GM21825 (cell line): ENCODE measurements around the gene WDR59.
A peak's percentile ranks its signal among the peaks of the same experiment; 100 is the strongest.
"Not testable (repeated sequence)": the region's sequence is repeated elsewhere in the genome, so short reads cannot be mapped to it uniquely, and the experiment has no call there.

Experiments used
- ATAC-seq: cut with Tn5 transposase; IDR thresholded peaks from one replicate; pipeline ENCODE4 v1.9.1; 2021; ENCODE audit warnings: mild to moderate bottlenecking, moderate library complexity; ENCODE audit not compliant: unreplicated experiment

Gene WDR59

GRCh38 chr16:75012380-75013081, 27.6 kb upstream of the WDR59 start:
- peak; percentile 22 for ATAC-seq

GRCh38 chr16:75011634-75012307, 26.8 kb upstream of the WDR59 start:
- peak; percentile 81 for ATAC-seq

GRCh38 chr16:75010427-75010826, 25.5 kb upstream of the WDR59 start:
- ATAC-seq = no peak

- no peak for ATAC-seq
These were observed 22.5 kb upstream of the WDR59 start for GRCh38 chr16:75007443-75007842.

GRCh38 chr16:75005697-75006096, 20.8 kb upstream of the WDR59 start:
- ATAC-seq = no peak

DNA sequence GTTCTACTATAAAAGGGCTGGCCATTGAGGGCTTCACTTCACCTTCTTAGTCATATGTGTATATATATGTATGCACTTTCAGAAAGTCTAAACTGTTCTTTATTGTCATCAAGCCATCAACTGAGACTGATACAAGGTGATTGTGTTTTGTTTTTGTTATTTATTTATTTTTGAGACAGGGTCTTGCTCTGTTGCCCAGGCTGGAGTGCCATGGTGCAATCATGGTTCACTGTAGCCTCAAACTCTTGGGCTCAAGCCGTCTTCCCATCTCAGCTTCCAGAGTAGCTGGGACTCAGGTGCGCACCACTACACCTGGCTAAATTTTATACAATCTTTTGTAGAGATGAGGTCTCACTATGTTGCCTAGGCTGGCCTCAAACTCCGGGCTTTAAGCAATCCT, 19.5 kb upstream of the WDR59 start:
- ATAC-seq = no peak

DNA sequence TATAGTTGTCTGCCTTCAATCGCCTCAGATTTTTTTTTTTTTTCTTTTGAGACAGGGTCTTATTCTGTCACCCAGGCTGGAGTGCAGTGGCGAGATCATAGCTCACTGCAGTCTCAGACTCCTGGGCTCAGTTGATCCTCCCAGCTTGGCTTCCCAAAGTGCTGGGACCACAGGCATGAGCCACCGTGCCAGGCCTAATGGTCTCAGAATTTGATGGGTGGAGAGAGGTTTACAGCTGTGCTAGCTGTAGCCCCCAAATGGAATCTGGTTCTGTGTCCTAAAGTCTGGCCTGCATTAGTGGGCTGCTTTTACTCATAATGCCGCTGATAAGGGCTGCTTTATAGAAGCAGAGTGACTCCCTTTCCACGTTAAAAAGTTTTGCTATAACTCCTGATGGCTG, 19.0 kb upstream of the WDR59 start:
- ATAC-seq = no peak

GRCh38 chr16:75002474-75002873, 17.6 kb upstream of the WDR59 start:
- no peak for ATAC-seq

GRCh38 chr16:75000481-75001081, 15.7 kb upstream of the WDR59 start:
- no peak for ATAC-seq

- ATAC-seq = no peak
These were observed 14.9 kb upstream of the WDR59 start for GRCh38 chr16:74999609-75000480.

DNA sequence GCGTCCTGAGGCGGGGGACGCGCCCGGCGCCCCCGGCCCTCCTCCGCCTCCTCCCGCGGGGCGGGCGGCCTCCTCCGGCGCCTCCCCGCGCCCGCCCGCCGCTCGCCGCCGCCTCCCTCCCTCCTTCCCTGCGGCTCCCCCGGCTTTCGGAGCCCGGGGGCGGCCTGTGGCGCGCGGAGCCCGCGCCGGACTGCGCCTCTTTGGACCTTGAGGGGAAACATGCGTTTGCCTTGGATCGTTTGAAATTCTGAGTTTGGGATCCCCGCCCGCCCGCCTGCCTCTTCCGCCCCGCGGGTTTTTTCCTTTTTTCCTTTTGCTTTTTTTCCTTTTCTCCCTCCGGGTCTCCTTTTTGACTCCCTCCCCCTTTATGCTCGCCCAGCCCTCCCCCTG, 14.3 kb upstream of the WDR59 start:
- no peak for ATAC-seq

DNA sequence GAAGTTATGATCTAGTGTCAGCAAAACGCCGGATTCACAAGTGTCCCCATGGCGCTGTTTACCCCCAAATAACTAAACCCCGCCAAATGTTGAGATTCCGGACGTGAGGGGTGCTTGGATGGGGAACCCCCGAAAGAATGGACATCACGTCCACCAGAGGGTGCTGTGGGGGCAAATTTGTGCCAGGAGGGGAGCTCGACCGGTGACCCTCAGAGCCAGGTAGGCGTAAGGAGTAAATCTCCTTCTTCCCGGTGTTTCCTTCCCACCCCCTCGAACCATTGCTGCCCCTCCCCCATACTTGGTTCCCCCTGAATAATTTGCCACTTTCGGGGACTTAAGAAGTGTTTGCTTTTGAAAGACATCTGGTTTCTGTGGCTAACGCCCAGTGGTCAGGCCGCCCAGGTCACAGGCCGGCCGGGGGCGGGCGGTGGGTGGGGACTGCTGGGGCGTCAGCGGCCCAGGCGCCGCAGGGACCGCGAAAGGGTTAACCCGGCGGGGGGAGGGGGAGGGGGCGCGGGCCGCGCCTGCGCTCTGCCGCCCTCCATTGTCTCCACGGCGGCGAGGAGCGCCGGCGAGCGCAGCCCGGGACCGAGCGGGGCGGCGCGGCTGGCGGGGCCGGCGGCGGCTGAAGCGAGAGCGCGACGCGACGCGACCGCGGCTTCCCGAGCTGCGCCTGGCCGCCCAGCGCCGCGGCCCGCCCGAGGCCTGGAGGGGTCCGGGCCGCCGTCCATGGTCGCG, 13.7 kb upstream of the WDR59 start, which contains the start of gene ZNRF1:
Gene ZNRF1 (plus strand): TSS at position 544 of the 738 bp plus-strand sequence. CDS start 648 bp downstream, outside the sequence.
- peak; percentile 60 for ATAC-seq

- no peak for ATAC-seq
These were observed 12.1 kb upstream of the WDR59 start for GRCh38 chr16:74997042-74997491.

GRCh38 chr16:74995986-74996385, 11.1 kb upstream of the WDR59 start:
- ATAC-seq = no peak

DNA sequence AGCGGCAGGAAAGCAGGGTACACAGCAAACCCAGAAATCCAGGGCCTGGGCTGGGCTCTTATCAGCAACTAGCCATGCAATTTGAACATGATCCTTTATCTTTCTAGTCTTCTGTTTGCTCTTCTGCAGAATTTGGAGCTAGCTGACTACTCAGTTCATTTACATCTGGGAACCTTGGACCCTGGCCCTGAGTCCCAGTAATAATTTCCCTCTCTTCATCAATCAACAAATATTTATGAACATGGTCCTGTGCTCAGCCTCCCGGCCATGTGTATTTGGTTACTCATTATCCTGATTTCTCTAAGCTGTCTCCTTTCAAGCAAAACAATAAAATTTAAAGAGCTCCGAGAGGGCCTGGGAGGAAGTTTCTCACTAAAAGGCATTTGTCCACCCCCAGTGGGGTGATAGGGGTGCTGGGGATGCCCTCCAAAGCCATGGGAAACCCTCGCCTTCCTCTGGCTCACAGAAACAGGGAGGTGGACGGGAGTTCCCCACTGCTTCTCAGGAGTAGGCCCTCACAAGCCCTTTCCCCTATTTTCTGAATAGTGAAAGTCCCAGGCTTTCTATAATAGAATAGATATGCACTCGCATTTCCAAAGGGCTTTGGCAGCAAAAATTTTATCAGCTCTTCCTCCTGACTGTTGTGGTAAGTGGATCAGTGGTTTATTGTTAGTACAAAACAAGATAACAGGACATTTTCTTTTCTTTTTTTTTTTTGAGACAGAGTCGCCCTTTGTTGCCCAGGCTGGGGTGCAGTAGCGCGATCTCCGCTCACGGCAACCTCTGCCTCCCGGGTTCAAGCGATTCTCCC, 6.9 kb upstream of the WDR59 start:
- ATAC-seq = no peak

DNA sequence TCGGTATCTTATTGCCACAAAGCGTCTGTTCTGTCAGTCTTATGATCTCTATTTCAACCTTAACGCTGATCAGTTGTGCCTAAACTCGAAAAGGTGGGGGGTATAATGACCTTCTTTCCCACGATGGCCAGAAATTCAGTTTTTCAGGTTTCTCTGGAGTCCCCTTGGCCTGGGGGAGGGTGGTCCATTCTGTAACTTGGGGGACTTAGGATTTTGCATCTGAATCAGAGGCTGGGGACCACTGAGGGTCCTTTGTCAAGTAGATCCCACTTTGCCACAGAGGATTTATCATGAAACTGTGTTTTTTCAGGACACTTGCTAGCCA, 6.3 kb upstream of the WDR59 start:
- ATAC-seq = no peak

GRCh38 chr16:74990832-74991231, 5.9 kb upstream of the WDR59 start:
- no peak for ATAC-seq

DNA sequence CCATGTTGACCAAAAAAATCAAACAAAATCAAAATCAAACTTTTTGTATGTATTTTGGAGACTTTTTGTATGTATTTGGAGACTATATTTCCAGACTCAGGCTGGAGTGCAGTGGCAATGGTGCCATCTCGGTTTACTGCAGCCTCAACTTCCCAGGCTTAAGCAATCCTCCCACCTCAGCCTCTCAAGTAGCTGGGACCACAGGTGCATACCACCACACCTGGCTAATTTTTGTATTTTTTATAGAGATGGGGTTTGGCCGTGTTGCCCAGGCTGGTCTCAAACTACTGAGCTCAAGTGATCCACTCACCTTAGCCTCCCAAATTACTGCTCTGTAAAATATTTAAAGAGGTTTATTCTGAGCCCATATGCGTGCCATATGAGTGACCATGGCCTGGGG, 4.9 kb upstream of the WDR59 start:
- ATAC-seq = not testable (repeated sequence)

- ATAC-seq = no peak
These were observed 2.2 kb upstream of the WDR59 start for GRCh38 chr16:74987027-74987681.
